ENCODE measurements around the gene SPATA31E1. TPM values are rescaled to one million over a fixed set of nuclear protein-coding genes. Genes with fewer than 3 reads are reported as not detected.
"Not testable (repeated sequence)": the region's sequence is repeated elsewhere in the genome, so short reads cannot be mapped to it uniquely, and the experiment has no call there.

Gene SPATA31E1
- total RNA-seq, 1 donor from 2014 or later = 0.21 TPM

GRCh38 chr9:87842878-87843585 is 39.6 kb upstream of the SPATA31E1 start:
- H3K27ac Mint-ChIP-seq (ENCODE audit: unreplicated experiment) = no peak overlapping the region
- no peaks in the 10 kb centered on the region for H3K36me3 Mint-ChIP-seq (ENCODE audit: low read depth)
- H3K9me3 Mint-ChIP-seq = peaks cover 6% of the 10 kb centered on the region
- no peaks in the 10 kb centered on the region for H3K4me1 Mint-ChIP-seq
- DNase-seq (ENCODE audit: low read depth, low spot score) = no peak
- no peak overlapping the region for H3K4me3 Mint-ChIP-seq
- H3K27me3 Mint-ChIP-seq (ENCODE audit: low read depth) = no peaks in the 10 kb centered on the region
- no peak for TF ChIP-seq CTCF (conservative IDR thresholded peaks at IDR 0.05)

- Mint-ChIP-seq H3K27me3 (ENCODE audit: low read depth) (no peaks in the 10 kb centered on the region), H3K4me3 (no peak overlapping the region), H3K4me1 (no peaks in the 10 kb centered on the region), H3K36me3 (ENCODE audit: low read depth) (no peaks in the 10 kb centered on the region), H3K27ac (ENCODE audit: unreplicated experiment) (no peak overlapping the region), H3K9me3 (peaks cover 6% of the 10 kb centered on the region)
- no peak for DNase-seq (ENCODE audit: low read depth, low spot score)
- no peak for TF ChIP-seq CTCF (conservative IDR thresholded peaks at IDR 0.05)
Measured at GRCh38 chr9:87844506-87844905, 38.2 kb upstream of the SPATA31E1 start.

- H3K4me1 Mint-ChIP-seq; H3K27ac Mint-ChIP-seq (ENCODE audit: unreplicated experiment); H3K36me3 Mint-ChIP-seq (ENCODE audit: low read depth); H3K9me3 Mint-ChIP-seq; H3K27me3 Mint-ChIP-seq (ENCODE audit: low read depth); DNase-seq (ENCODE audit: low read depth, low spot score); H3K4me3 Mint-ChIP-seq: not testable (repeated sequence)
Measured at GRCh38 chr9:87847817-87848216, 34.9 kb upstream of the SPATA31E1 start.

- no peak for DNase-seq (ENCODE audit: low read depth, low spot score)
- no peak overlapping the region for H3K27ac Mint-ChIP-seq (ENCODE audit: unreplicated experiment)
- no peaks in the 10 kb centered on the region for H3K27me3 Mint-ChIP-seq (ENCODE audit: low read depth)
- no peaks in the 10 kb centered on the region for H3K4me1 Mint-ChIP-seq
- TF ChIP-seq CTCF (conservative IDR thresholded peaks at IDR 0.05) = no peak
- H3K36me3 Mint-ChIP-seq (ENCODE audit: low read depth) = no peaks in the 10 kb centered on the region
- H3K4me3 Mint-ChIP-seq = no peak overlapping the region
- no peaks in the 10 kb centered on the region for H3K9me3 Mint-ChIP-seq
Measured at GRCh38 chr9:87849144-87849758, 33.4 kb upstream of the SPATA31E1 start.

GRCh38 chr9:87850391-87850790 is 32.3 kb upstream of the SPATA31E1 start:
- no peak for TF ChIP-seq CTCF (conservative IDR thresholded peaks at IDR 0.05)
- Mint-ChIP-seq H3K4me1 (no peaks in the 10 kb centered on the region), H3K36me3 (ENCODE audit: low read depth) (no peaks in the 10 kb centered on the region), H3K27me3 (ENCODE audit: low read depth) (no peaks in the 10 kb centered on the region), H3K4me3 (no peak overlapping the region), H3K9me3 (no peaks in the 10 kb centered on the region), H3K27ac (ENCODE audit: unreplicated experiment) (no peak overlapping the region)
- DNase-seq (ENCODE audit: low read depth, low spot score) = no peak

- H3K36me3 Mint-ChIP-seq (ENCODE audit: low read depth); DNase-seq (ENCODE audit: low read depth, low spot score); H3K27me3 Mint-ChIP-seq (ENCODE audit: low read depth); H3K4me3 Mint-ChIP-seq; H3K27ac Mint-ChIP-seq (ENCODE audit: unreplicated experiment); H3K9me3 Mint-ChIP-seq; H3K4me1 Mint-ChIP-seq: not testable (repeated sequence)
Measured at GRCh38 chr9:87851186-87851585, 31.5 kb upstream of the SPATA31E1 start.
